Measurements from ENCODE around the gene ZNF335. TPM values are rescaled to one million over a fixed set of nuclear protein-coding genes. Genes with fewer than 3 reads are reported as not detected.

ZNF335 gene
- total and polyA plus RNA-seq, 2 of the 13 experiments (the other 11 are each of a cell fraction or from before 2014, with no cell fraction given) = 9.7 to 13.7 TPM

DNA sequence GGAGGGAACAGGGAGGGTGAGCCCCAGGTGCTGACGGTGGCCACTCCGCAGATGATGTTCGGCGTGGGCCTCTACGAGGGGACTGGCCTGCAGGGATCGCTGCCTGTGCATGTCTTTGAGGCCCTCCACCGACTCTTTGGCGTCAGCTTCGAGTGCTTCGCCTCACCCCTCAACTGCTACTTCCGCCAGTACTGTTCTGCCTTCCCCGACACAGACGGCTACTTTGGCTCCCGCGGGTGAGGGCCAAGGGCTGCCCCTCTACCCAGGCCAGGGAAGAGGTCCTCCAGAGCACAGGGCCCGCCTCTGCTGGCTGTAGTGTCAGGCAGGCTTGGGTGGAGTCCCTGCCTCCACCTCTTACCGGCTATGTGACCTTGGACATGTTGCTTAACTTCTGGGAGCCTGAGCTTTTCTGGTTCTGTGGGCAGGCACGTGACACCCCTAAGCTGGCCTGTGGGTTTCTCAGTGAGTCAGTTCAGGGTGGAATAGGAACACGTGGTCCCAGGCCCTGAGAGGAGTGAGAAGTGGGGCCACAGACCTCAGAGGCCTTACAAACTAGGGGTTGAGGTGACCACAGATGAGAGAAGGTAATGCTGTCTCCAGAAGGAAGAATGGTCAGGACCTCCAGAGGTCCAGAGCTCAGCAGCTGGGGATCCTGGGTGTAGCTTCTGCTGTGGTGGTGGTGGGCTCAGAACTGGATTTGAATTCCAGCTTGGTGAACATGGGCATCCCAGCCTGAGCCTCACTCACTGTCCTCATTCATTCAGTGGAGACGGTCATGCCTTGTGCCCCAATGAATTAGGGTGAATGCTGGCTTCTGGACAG is 25.6 kb downstream of the ZNF335 start (continued):
- TF ChIP-seq SPEN (CRISPR knock-in tag; IDR thresholded peaks at IDR 0.05; ENCODE audit: low read depth) (peak; percentile 69; the same call in 1 of the 2 replicates), ZNF768 (CRISPR knock-in tag; IDR thresholded peaks at IDR 0.05) (no peak), ZNF720 (CRISPR knock-in tag; IDR thresholded peaks at IDR 0.05) (no peak; the same call in 1 of the 2 replicates), ZNF383 (CRISPR knock-in tag; IDR thresholded peaks at IDR 0.05; ENCODE audit: borderline replicate concordance) (peak; percentile 11), TCF12 (IDR thresholded peaks at IDR 0.05) (no peak), TCF12 (CRISPR knock-in tag; IDR thresholded peaks at IDR 0.05) (peak; percentile 67; the same call in 1 of the 2 replicates), FOXM1 (CRISPR knock-in tag; IDR thresholded peaks at IDR 0.05) (0 out of 2 replicates have a peak, but pooled peaks have one; percentile 39), NONO (IDR thresholded peaks at IDR 0.05) (no peak), NONO (CRISPR knock-in tag; conservative IDR thresholded peaks at IDR 0.05) (peak; percentile 91), SOX13 (IDR thresholded peaks at IDR 0.05) (no peak; the same call in 1 of the 2 replicates), SOX13 (CRISPR knock-in tag; conservative IDR thresholded peaks at IDR 0.05 in 1 of 2, IDR thresholded peaks at IDR 0.05 in 1 of 2) (peak in 1 of 2 experiments; percentile 86; a peak in 2 of 4 replicates), BCL6 (CRISPR knock-in tag; IDR thresholded peaks at IDR 0.05) (peak; percentile 75)
- TF ChIP-seq, protein P1, sequence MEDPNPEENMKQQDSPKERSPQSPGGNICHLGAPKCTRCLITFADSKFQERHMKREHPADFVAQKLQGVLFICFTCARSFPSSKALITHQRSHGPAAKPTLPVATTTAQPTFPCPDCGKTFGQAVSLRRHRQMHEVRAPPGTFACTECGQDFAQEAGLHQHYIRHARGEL (CRISPR knock-in tag; IDR thresholded peaks at IDR 0.05) = peak; percentile 88
- TF ChIP-seq, protein P2, sequence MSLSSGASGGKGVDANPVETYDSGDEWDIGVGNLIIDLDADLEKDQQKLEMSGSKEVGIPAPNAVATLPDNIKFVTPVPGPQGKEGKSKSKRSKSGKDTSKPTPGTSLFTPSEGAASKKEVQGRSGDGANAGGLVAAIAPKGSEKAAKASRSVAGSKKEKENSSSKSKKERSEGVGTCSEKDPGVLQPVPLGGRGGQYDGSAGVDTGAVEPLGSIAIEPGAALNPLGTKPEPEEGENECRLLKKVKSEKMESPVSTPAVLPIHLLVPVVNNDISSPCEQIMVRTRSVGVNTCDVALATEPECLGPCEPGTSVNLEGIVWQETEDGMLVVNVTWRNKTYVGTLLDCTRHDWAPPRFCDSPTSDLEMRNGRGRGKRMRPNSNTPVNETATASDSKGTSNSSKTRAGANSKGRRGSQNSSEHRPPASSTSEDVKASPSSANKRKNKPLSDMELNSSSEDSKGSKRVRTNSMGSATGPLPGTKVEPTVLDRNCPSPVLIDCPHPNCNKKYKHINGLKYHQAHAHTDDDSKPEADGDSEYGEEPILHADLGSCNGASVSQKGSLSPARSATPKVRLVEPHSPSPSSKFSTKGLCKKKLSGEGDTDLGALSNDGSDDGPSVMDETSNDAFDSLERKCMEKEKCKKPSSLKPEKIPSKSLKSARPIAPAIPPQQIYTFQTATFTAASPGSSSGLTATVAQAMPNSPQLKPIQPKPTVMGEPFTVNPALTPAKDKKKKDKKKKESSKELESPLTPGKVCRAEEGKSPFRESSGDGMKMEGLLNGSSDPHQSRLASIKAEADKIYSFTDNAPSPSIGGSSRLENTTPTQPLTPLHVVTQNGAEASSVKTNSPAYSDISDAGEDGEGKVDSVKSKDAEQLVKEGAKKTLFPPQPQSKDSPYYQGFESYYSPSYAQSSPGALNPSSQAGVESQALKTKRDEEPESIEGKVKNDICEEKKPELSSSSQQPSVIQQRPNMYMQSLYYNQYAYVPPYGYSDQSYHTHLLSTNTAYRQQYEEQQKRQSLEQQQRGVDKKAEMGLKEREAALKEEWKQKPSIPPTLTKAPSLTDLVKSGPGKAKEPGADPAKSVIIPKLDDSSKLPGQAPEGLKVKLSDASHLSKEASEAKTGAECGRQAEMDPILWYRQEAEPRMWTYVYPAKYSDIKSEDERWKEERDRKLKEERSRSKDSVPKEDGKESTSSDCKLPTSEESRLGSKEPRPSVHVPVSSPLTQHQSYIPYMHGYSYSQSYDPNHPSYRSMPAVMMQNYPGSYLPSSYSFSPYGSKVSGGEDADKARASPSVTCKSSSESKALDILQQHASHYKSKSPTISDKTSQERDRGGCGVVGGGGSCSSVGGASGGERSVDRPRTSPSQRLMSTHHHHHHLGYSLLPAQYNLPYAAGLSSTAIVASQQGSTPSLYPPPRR (CRISPR knock-in tag; IDR thresholded peaks at IDR 0.05; ENCODE audit: borderline replicate concordance) = peak; percentile 85; the same call in 1 of the 2 replicates
- TF ChIP-seq, protein P3, sequence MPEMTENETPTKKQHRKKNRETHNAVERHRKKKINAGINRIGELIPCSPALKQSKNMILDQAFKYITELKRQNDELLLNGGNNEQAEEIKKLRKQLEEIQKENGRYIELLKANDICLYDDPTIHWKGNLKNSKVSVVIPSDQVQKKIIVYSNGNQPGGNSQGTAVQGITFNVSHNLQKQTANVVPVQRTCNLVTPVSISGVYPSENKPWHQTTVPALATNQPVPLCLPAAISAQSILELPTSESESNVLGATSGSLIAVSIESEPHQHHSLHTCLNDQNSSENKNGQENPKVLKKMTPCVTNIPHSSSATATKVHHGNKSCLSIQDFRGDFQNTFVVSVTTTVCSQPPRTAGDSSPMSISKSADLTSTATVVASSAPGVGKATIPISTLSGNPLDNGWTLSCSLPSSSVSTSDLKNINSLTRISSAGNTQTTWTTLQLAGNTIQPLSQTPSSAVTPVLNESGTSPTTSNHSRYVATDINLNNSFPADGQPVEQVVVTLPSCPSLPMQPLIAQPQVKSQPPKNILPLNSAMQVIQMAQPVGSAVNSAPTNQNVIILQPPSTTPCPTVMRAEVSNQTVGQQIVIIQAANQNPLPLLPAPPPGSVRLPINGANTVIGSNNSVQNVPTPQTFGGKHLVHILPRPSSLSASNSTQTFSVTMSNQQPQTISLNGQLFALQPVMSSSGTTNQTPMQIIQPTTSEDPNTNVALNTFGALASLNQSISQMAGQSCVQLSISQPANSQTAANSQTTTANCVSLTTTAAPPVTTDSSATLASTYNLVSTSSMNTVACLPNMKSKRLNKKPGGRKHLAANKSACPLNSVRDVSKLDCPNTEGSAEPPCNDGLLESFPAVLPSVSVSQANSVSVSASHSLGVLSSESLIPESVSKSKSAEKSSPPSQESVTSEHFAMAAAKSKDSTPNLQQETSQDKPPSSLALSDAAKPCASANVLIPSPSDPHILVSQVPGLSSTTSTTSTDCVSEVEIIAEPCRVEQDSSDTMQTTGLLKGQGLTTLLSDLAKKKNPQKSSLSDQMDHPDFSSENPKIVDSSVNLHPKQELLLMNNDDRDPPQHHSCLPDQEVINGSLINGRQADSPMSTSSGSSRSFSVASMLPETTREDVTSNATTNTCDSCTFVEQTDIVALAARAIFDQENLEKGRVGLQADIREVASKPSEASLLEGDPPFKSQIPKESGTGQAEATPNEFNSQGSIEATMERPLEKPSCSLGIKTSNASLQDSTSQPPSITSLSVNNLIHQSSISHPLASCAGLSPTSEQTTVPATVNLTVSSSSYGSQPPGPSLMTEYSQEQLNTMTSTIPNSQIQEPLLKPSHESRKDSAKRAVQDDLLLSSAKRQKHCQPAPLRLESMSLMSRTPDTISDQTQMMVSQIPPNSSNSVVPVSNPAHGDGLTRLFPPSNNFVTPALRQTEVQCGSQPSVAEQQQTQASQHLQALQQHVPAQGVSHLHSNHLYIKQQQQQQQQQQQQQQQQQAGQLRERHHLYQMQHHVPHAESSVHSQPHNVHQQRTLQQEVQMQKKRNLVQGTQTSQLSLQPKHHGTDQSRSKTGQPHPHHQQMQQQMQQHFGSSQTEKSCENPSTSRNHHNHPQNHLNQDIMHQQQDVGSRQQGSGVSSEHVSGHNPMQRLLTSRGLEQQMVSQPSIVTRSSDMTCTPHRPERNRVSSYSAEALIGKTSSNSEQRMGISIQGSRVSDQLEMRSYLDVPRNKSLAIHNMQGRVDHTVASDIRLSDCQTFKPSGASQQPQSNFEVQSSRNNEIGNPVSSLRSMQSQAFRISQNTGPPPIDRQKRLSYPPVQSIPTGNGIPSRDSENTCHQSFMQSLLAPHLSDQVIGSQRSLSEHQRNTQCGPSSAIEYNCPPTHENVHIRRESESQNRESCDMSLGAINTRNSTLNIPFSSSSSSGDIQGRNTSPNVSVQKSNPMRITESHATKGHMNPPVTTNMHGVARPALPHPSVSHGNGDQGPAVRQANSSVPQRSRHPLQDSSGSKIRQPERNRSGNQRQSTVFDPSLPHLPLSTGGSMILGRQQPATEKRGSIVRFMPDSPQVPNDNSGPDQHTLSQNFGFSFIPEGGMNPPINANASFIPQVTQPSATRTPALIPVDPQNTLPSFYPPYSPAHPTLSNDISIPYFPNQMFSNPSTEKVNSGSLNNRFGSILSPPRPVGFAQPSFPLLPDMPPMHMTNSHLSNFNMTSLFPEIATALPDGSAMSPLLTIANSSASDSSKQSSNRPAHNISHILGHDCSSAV (CRISPR knock-in tag; IDR thresholded peaks at IDR 0.05; ENCODE audit: borderline replicate concordance) = no peak

Measured in HepG2 (cell line).